ENCODE data around the gene GNG13.
"Not testable (repeated sequence)": the region's sequence is repeated elsewhere in the genome, so short reads cannot be mapped to it uniquely, and the experiment has no call there.

The GNG13 gene

GRCh38 chr16:776298-776697 is 24.2 kb downstream of the GNG13 start:
- not testable (repeated sequence) for DNase-seq

- DNase-seq = no peak
Observed at GRCh38 chr16:775236-775796, 25.2 kb downstream of the GNG13 start.

GRCh38 chr16:774086-775001 is 26.2 kb downstream of the GNG13 start:
- DNase-seq = no peak

GRCh38 chr16:772959-773358 is 27.6 kb downstream of the GNG13 start:
- DNase-seq = no peak

GRCh38 chr16:770411-770810 is 30.1 kb downstream of the GNG13 start:
- no peak for DNase-seq

DNA sequence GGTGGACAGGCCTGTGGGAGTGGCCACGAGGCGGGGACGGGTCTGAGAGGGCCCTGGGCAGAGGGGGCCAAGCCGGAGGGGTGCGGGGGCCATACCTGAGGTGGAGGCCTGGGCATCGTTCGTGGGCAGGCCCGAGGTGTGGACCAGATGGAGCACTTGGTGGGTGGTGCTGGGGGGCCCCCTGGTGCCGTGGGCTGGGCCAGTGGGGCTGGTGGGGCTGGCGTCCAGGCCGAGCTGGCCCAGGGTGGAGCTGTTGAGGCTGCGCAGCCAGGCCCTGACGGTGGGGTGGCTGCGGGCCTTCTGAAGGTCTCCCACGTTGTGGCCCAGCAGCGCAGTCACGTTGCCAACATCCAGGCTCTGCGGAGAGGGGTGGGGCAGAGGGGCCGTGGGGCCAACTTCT is 30.6 kb downstream of the GNG13 start:
- no peak for DNase-seq

GRCh38 chr16:769184-769784 is 31.2 kb downstream of the GNG13 start:
- DNase-seq = no peak

DNA sequence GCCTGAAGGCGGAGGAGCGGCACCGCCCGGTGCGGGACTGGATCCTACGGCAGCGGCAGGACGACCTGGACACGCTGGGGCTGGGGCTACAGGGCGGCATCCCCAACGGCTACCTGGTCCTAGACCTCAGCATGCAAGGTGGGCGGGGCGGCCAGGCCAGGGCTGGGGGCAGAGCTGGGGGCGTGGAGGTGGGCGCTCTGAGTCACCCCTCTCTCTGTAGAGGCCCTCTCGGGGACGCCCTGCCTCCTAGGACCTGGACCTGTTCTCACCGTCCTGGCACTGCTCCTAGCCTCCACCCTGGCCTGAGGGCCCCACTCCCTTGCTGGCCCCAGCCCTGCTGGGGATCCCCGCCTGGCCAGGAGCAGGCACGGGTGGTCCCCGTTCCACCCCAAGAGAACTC is 32.1 kb downstream of the GNG13 start:
- no peak for DNase-seq

DNA sequence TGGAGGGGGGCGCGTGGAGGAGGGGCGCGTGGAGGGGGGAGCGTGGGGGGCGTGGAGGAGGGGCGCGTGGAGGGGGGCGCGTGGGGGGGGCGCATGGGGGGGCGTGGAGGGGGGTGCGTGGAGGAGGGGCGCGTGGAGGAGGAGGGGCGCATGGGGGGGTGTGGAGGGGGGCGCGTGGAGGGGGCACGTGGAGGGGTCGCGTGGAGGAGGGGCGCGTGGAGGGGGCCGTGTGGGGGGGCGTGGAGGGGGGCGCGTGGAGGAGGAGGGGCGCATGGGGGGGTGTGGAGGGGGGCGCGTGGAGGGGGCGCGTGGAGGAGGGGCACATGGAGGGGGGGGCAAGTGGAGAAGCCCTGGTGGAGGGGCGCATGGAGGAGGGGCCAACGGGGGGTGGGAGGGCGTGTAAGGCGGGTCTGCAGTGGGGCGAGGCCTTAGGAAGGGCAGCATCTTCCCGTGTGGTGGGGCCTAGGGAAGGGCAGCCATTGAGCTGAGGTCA is 32.7 kb downstream of the GNG13 start:
- DNase-seq = no peak

GRCh38 chr16:766820-767640 is 33.5 kb downstream of the GNG13 start:
- no peak for DNase-seq

- no peak for DNase-seq
Observed at GRCh38 chr16:766008-766819, 34.3 kb downstream of the GNG13 start.

DNA sequence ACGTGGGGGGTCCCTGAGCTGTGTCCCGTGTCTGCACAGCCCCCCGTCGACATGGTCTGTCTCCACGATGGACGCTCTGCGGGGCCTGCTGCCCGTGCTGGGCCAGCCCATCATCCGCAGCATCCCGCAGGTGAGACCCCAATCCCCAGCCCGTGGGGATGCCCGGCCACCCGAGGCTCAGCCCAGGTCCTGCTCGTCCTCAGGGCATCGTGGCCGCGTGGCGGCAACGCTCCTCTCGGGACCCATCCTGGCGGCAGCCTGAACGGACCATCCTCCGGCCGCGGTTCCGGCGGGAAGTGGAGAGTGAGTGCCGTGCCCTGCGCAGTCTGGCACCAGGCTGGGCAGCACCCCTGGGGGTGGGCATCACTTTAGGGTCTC is 35.1 kb downstream of the GNG13 start:
- no peak for DNase-seq

GRCh38 chr16:764848-765487 is 35.6 kb downstream of the GNG13 start:
- DNase-seq = no peak

DNA sequence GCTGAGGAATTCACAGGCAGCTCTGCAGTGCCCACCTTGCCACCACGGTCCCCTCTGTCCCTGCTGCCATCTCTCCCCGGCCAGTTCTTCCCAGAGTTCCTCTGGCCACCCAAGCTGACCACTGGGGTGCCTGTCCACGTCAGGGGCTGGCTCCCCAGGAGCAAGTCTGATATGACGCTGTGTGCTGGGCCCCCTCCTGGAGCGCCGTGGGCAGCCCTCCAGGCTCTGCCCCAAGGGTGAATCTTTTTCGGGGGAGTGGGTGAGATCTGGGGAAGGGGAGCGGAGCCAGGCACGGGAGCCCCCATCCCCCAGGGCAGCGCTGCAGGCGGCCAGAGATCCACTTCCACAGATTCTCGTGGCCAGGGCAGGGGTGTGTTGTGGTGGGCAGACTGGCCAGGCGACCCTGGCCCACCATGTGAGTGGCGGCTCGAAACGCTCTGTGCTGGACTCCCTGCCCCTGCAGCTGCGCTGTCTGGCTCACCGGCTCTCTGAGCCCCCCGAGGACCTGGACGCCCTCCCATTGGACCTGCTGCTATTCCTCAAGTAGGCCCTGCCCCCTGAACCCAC is 36.3 kb downstream of the GNG13 start:
- DNase-seq = no peak

DNA sequence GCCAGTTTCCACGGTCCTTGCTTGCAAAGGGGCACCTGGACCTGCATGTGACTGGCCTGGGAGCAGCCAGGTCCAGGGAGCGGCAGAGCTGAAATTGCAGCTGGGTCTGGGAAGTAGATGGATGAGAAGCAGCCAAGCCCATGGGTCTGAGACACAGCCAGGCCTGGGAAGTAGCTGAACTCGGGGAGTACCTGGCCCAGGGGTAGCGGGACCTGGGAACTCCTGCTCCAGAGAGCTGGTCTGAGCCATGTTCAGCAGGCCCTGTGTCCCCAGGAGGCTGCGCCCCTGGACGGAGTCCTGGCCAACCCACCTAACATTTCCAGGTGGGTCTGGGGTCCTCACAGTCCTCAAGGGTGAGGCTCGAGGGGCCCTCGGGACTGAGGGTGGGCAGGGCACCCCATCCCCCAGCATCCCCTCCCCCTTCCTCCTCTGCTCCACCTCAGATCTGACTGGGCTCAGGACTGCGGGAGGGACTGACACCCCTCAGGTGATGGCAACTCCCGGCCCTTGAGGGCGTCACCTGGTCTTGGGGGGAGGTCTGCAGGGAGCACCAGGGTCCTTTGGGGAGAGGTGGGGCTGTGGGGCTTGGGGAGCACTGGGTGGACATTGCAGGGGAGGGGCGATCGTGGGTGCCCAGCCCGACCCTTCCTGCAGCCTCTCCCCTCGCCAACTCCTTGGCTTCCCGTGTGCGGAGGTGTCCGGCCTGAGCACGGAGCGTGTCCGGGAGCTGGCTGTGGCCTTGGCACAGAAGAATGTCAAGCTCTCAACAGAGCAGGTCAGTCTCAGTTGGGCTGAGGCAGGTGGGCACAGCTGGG is 37.0 kb downstream of the GNG13 start:
- no peak for DNase-seq

DNA sequence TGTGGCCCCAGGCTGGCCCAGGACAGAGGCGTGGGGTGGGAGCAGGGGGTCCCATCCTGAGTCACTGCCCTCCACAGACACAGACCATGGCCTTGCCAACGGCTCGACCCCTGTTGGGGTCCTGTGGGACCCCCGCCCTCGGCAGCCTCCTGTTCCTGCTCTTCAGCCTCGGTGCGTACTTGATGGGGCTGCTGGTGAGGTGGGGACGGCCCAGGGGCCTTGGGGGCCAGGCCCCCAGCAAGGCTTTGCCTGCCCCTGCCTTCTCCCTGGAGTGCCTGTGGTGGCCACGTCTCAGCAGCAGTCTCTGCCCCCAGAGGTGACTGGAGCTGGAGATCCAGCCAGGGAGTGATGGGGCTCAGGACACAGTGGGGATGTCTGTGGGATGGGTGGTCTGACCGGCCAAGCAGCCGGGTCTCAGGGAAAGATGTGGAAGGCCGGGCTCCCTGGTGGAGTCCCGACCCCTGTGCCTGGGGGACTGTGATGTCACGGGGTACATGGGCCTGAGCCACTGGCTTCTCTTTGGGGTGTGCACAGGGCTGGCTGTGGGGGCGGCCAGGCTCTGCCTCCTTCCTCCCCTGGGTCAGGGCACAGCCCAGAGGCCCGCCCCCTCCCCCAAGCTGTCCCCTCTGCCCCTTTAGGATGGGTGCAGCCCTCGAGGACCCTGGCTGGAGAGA is 37.8 kb downstream of the GNG13 start:
- DNase-seq = no peak

DNA sequence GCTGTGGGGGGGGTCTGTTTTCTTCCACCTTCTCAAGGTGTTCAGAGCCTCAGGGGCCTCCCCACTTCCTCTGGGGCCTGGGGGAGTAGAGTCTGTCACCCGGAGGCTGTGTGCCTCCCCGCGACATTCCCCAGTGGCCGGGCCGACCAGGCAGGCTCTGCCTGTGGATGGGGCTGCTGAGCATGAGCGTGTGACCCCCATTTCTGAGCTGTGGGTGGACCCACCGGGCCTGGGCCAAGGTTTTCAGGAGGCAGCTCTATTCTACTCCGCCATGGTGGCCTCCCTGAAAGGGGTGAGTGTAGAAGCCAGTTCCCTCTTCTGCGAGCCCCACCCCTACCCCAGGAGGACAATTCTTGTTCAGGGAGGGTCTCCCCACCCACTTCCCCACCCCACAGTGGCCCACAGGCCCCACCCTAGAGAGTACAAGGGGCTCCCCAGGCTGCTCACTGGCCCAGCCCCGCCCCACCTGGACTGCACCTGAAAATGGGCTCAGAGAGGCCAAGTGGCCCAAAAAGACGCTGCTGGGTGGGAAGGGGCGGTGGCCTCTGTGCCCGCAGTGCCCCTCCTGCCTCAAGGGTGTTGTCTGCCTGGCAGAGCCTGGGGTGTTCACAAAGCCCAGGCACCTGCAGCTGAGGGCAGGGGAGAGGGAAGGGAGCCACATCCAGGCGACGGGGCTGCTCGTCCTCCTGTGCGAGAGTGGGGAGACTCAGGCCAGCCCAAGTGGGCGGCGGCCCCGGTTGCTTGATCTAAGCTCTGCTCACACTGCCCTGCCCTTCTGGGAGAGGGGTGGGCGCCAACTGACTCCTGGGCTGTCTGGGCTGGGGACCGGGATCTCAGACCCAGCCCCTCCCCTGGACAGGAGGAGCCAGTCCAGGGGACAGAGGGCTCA is 38.7 kb downstream of the GNG13 start:
- DNase-seq = no peak

DNA sequence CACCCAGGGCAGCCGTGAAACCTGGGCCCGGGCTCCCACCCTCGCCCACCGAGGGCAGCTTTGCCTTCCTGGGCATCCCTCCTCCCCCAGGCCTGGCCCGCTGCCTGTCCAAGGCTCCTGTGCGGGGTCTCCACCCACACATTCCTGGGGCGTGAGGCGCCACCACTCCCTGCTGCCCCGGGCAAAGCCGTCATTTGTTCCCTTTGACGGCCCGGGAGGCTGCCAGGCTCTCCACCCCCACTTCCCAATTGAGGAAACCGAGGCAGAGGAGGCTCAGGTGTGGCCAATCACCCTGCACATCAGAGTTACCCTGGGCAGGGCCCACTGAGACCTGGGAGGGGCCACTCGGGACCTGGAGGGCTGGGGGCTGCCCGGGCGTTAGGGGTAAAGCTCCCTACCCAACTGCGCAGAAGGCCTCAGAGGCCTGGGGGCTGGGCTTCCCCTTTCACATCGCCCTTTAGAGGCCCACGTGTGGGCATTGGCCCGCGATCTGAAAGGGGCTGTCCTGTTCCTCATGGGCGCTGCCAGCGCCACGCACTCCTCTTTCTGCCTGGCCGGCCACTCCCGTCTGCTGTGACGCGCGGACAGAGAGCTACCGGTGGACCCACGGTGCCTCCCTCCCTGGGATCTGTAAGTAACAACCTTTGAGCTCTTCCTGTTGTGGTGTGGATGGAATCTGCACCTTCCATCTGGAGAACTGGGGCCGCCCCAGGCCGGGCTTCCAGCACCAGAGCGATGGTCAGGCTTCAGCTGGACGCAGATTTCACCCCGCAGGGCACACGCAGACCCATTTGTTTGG is 39.8 kb downstream of the GNG13 start, which contains the start of gene MSLN:
Gene MSLN (plus strand): TSS at position 190 of the 799 bp plus-strand sequence. CDS start 1,947 bp downstream, outside the sequence.
- no peak for DNase-seq

All from CD4-positive, alpha-beta T cell treated with Interleukin-21 for 1 hour (primary cell).